ENCODE measurements around the gene DENND4A. TPM values are rescaled to one million over a fixed set of nuclear protein-coding genes. Genes with fewer than 3 reads are reported as not detected.
A peak's percentile ranks its signal among the peaks of the same experiment; 100 is the strongest.

Gene DENND4A
- total and polyA plus RNA-seq, 2 of the 4 experiments (the other 2 are of a cell fraction), result 4.1 to 17.7 TPM

DNA sequence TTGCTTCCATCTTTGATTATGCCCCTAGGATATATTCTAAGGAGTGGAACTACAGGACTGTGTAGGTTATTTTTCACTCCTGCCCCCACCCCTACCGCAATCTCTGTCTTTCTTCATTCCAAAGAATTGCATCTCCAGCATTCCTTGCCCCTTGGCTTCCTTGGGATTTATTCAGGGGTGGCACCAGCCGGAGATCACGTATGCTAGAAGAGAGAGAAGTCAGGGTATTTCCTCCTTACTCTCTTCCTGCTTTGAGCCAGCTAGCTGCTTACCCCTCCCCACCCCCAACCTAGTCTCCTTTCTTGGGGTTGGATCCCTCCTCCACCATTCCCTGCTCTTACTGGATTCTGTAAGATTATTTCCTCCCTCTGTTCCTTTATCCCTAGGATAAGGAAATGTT is 35.0 kb upstream of the DENND4A start:
- dilution Hi-C loops (cut with HindIII; ENCODE audit: low sequenced_read_pairs, unreplicated experiment), result no loop called here
- H3K79me1 ChIP-seq (ENCODE audit: low read depth in 1 of 2, low read length in 2 of 2), result no peaks in the 10 kb centered on the region
- intact Hi-C loops (cut with micrococcal nuclease), result no loop called here
- no TSS peak for BruUV-seq (replicated peaks)
- H3K18ac ChIP-seq (ENCODE audit: low read depth, low read length), result no peak overlapping the region
- H3K4me2 ChIP-seq (ENCODE audit: low read depth, low read length), result no peak overlapping the region
- no peaks in the 10 kb centered on the region for H3K27me3 ChIP-seq (ENCODE audit: control insufficient read depth, insufficient read depth, low read length)
- peak overlapping the region; percentile 43 for H2AFZ ChIP-seq (replicated peaks; ENCODE audit: low read length, poor library complexity)
- H3K23ac ChIP-seq (ENCODE audit: low read depth, low read length), result no peak overlapping the region
- no peak overlapping the region for H4K5ac ChIP-seq (ENCODE audit: low read depth, low read length)
- H3K4me1 ChIP-seq (ENCODE audit: control insufficient read depth, insufficient read depth, low read length), result no peaks in the 10 kb centered on the region
- H2AK9ac ChIP-seq (replicated peaks; ENCODE audit: low read depth, low read length, poor library complexity), result no peak overlapping the region
- H3K14ac ChIP-seq (replicated peaks; ENCODE audit: low read depth, low read length), result no peak overlapping the region
- no peak overlapping the region for H4K8ac ChIP-seq (ENCODE audit: low read depth in 2 of 2, low read length in 2 of 2)
- DNase-seq (no peak), ATAC-seq (ENCODE audit: low read depth) (no peak)
- H2AK5ac ChIP-seq (ENCODE audit: low read depth, low read length), result peak overlapping the region; percentile 12; the same call in 1 of the 2 replicates
- H3K4me3 ChIP-seq (ENCODE audit: insufficient read depth, low read depth, low read length), result no peak overlapping the region
- no CpG with 5 or more reads among the region's 3 CpGs for WGBS, 2 experiments (ENCODE audit: extremely low coverage in 2 of 2, insufficient read length in 1 of 2)
- H2BK120ac ChIP-seq (ENCODE audit: low read depth, low read length), result no peak overlapping the region
- H2BK20ac ChIP-seq (ENCODE audit: low read depth, low read length), result no peak overlapping the region
- H3K4ac ChIP-seq (ENCODE audit: low read depth, low read length), result no peak overlapping the region
- no peak overlapping the region for H3K56ac ChIP-seq (ENCODE audit: extremely low read depth, insufficient read depth, low read length)
- no peak overlapping the region for H3K27ac ChIP-seq (ENCODE audit: insufficient read depth, low read length)
- no peak overlapping the region for H4K91ac ChIP-seq (ENCODE audit: insufficient read depth, low read depth, low read length)
- H2BK15ac ChIP-seq (ENCODE audit: low read depth, low read length), result no peak overlapping the region
- CTCF ChIA-PET, result no interaction called here
- no peaks in the 10 kb centered on the region for H3K9me3 ChIP-seq (ENCODE audit: control insufficient read depth, insufficient read depth, low read length)
- H2BK5ac ChIP-seq (ENCODE audit: low read depth, low read length, poor library complexity, severe bottlenecking), result no peak overlapping the region
- no peak for TF ChIP-seq MAZ (IDR thresholded peaks at IDR 0.05; ENCODE audit: borderline replicate concordance, low read depth, low read length)
- TF ChIP-seq FOS (IDR thresholded peaks at IDR 0.05; ENCODE audit: low read depth, low read length), result no peak
- TF ChIP-seq, protein P1, sequence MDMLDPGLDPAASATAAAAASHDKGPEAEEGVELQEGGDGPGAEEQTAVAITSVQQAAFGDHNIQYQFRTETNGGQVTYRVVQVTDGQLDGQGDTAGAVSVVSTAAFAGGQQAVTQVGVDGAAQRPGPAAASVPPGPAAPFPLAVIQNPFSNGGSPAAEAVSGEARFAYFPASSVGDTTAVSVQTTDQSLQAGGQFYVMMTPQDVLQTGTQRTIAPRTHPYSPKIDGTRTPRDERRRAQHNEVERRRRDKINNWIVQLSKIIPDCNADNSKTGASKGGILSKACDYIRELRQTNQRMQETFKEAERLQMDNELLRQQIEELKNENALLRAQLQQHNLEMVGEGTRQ (IDR thresholded peaks at IDR 0.05; ENCODE audit: low read depth, low read length), result no peak
- TF ChIP-seq RCOR1 (IDR thresholded peaks at IDR 0.05; ENCODE audit: insufficient replicate concordance, low read length), result no peak
- TF ChIP-seq RFX5 (IDR thresholded peaks at IDR 0.05; ENCODE audit: low read depth, low read length), result no peak
- TF ChIP-seq RAD21 (IDR thresholded peaks at IDR 0.05; ENCODE audit: low read length), result no peak
- no peak for TF ChIP-seq POLR2A (IDR thresholded peaks at IDR 0.05; ENCODE audit: low read depth, low read length)
- TF ChIP-seq CEBPB (IDR thresholded peaks at IDR 0.05; ENCODE audit: low read depth, low read length), result no peak
- no peak for TF ChIP-seq SMC3 (IDR thresholded peaks at IDR 0.05; ENCODE audit: low read depth, low read length)
- TF ChIP-seq MAFK (IDR thresholded peaks at IDR 0.05; ENCODE audit: low read depth, low read length), result no peak
- no peak for TF ChIP-seq NFE2L2 (IDR thresholded peaks at IDR 0.05; ENCODE audit: low read depth, low read length)
- no peak overlapping the region for H3K9ac ChIP-seq (ENCODE audit: low read depth, low read length)
- POLR2A ChIA-PET (ENCODE audit: unreplicated experiment), result no interaction called here
- no peaks in the 10 kb centered on the region for H3K36me3 ChIP-seq (ENCODE audit: control insufficient read depth, insufficient read depth, low read length)
- H3K9me1 ChIP-seq (ENCODE audit: insufficient read depth, low read length), result no peaks in the 10 kb centered on the region
- H4K20me1 ChIP-seq (ENCODE audit: insufficient read depth, low read length), result no peaks in the 10 kb centered on the region
- in situ Hi-C loops (cut with MboI; ENCODE audit: low sequenced_read_pairs), result no loop called here
